22Rv1 (cell line): ENCODE measurements around the gene KCNAB1.

Experiments used
- H3K27ac ChIP-seq: fragments of 450-650 bp; 2 replicates; pipeline ENCODE4 v1.5.1; 2017
- ZFX ChIP-seq: fragments of 450-650 bp; IDR thresholded peaks from 2 replicates; pipeline ENCODE4 v1.6.1; 2017; ENCODE audit warnings: antibody characterized with exemption, borderline replicate concordance
- TF ChIP-seq, protein P1 (sequence below): fragments of 450-650 bp; IDR thresholded peaks from 2 replicates; pipeline ENCODE4 v1.5.1; 2017; ENCODE audit warnings: mild to moderate bottlenecking

Gene KCNAB1

DNA sequence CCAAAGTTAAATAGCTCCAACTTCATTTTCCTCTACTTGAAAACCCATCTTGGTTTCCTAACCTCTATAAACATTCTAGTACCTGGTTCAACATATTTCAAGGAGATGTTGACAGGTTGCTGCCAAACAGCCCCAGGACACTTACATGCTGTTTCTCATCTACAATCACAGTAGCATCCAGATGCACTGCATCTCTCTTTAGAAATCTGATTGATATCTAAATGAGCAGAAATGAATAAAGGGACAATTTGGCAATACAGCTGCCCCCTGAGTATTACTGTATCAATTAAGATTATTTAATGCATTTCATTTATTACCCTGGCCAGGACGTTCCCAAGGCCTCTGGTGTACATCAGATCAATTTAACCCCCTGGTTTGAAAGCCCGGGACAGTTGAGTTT lies 360.6 kb downstream of the KCNAB1 start:
- TF ChIP-seq ZFX = no peak
- TF ChIP-seq, protein P1, sequence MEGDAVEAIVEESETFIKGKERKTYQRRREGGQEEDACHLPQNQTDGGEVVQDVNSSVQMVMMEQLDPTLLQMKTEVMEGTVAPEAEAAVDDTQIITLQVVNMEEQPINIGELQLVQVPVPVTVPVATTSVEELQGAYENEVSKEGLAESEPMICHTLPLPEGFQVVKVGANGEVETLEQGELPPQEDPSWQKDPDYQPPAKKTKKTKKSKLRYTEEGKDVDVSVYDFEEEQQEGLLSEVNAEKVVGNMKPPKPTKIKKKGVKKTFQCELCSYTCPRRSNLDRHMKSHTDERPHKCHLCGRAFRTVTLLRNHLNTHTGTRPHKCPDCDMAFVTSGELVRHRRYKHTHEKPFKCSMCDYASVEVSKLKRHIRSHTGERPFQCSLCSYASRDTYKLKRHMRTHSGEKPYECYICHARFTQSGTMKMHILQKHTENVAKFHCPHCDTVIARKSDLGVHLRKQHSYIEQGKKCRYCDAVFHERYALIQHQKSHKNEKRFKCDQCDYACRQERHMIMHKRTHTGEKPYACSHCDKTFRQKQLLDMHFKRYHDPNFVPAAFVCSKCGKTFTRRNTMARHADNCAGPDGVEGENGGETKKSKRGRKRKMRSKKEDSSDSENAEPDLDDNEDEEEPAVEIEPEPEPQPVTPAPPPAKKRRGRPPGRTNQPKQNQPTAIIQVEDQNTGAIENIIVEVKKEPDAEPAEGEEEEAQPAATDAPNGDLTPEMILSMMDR = no peak
- H3K27ac ChIP-seq = no peak overlapping the region

DNA sequence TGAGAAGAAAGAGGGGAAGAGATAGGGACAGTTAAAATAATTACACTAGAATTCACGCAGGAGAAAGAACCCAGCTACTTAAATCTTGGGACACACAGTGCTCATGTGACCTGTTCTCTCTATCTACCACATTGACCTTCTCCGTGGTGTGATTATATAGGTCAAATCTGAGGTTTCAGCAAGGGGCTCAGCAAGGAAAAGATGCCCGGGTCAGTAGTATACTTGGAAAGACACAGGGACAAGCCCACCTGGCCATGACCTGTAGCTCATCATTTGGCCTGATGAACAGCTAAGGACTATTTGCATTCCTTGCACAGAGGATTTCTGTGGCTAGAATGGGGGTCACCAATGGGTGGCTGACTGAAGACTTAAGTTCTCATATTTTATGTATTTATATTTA lies 362.6 kb downstream of the KCNAB1 start:
- H3K27ac ChIP-seq = no peak overlapping the region
- TF ChIP-seq, protein P1 = no peak
- TF ChIP-seq ZFX = no peak

DNA sequence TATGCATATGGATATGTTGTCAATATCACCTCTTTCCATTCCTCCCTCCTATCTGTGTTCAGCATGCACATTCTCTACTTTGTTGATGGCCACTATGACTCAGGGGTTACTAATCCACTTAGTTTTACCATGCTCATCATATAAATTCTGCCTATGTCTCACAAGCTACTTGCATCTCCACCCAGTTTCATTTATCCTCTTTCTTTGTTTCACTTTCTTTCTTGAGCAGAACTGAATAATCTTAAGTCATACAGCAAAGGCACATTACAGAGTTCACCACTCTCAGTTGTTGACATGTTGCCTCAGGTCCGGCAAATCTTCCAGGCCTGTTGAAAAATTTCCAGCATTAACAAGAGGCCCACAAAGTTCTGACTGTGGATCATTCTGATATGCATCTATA lies 363.0 kb downstream of the KCNAB1 start:
- H3K27ac ChIP-seq = no peak overlapping the region
- TF ChIP-seq, protein P1 = no peak
- TF ChIP-seq ZFX = no peak

DNA sequence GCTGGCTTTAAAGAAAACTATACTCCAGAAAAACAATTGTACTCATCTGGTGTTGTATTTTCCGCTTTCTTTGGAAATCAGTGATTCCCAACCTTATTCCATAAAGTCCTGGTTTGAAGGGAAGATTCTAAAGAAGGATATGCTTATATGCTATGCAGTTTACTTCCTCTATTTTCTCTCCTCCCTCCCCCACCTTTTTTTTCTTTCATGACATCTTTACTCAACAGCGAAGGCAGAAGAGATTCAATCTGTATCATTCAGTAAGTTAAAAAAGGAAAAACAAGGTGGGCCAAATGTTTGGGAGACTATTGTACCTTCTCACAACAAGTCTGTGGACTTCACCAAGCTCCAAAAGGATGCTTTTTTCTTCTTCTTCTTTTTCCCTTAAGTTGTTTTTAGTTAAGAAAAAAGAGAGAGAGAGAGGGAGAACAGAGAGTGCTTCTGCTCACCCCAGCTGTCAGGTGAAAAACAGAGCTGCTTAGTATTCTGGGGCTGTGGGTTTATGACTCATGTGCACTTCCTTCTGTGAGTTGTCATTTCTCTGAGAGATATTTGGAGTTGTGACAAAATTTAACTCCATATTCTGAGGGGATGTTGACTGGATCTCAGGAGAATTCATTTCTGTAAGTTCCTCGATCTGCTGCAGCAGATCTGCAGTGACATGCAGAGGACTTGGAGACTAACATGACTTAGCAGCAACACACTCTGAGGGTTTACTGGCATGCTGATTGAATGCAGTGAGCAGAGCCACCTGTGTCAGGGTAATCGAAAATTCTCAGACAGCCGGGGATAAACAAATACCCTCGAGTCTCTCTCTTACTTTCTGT lies 363.8 kb downstream of the KCNAB1 start:
- TF ChIP-seq, protein P1 = no peak
- no peak overlapping the region for H3K27ac ChIP-seq

DNA sequence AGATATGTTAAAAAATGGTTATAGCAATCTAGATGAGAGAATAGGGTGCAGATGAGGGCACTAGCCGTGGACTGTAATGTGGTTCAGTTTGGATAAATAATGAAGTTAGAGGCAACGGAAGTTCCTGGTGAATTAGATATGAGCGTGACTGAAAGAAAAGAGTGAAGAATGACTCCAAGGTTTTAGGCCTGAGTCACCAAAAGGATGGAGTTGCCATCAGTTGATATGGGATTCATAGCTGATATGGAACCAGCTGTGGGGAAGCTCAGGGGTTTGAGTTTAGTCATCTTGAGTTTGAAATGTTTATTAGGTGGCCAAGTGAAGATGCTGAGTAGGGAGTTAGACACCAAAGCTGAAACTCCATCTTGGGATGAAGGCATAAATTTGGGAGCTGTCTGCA lies 368.4 kb downstream of the KCNAB1 start:
- no peak overlapping the region for H3K27ac ChIP-seq
- TF ChIP-seq ZFX = no peak
- TF ChIP-seq, protein P1 = no peak

DNA sequence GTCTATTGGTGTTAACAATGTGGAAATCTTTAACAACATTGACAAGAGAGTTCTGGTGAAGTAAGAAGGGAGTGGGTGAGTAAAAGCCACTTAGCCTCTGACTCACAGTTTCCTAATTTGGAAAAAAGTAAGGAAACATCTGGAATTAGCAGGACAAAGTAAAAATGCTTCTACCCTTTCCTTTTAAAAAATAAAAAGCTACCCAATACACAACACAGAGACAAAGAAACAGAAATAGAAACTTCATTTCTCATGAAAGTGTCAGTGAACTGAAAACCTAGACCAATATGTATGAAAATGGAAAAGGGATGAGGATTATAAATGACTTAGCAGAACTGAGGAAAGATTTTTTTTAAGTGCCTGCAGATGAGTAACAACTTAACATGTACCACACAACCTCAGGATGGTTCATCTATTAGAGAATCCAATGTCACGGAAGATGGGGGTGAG lies 369.1 kb downstream of the KCNAB1 start:
- H3K27ac ChIP-seq = no peak overlapping the region
- TF ChIP-seq ZFX = no peak
- TF ChIP-seq, protein P1 = no peak

DNA sequence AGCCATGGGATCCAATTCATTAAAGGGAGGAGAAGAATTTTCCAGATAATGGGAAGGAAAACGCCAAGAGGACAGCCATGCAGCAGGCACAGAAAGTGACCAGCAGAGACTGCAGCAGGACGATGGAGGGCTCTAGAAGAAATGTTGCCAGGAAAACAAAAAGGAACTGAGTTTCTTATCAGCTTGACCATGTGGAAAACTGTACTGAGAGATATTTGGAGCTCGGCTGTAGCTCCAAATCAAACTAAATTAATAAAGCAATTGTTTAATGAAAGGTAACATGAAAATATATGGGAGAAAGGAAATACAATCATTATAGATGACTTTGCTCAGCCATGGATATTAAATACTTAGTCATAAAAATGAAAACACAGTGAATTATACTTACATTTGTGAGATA lies 370.8 kb downstream of the KCNAB1 start:
- TF ChIP-seq, protein P1 = no peak
- no peak for TF ChIP-seq ZFX
- no peak overlapping the region for H3K27ac ChIP-seq
